Trophoblast cell (in vitro differentiated cells and primary cell): ENCODE measurements around the gene MYO5B.

Experiments
- DNase-seq, 2 donors: peaks; one replicate each; pipeline ENCODE4 v3.0.0-alpha.2; 2016
- H2AFZ ChIP-seq: 2 replicates; pipeline ENCODE4 v1.6.1; 2013; ENCODE audit warnings: low read length, moderate library complexity, mild to moderate bottlenecking; ENCODE audit not compliant: insufficient read depth, poor library complexity
- H2AK5ac ChIP-seq: 2 replicates; pipeline ENCODE4 v1.6.1; 2013; ENCODE audit warnings: mild to moderate bottlenecking, low read length
- H2BK120ac ChIP-seq: 2 replicates; pipeline ENCODE4 v1.6.1; 2013; ENCODE audit warnings: low read length, mild to moderate bottlenecking, moderate library complexity; ENCODE audit not compliant: insufficient read depth, poor library complexity
- H2BK12ac ChIP-seq: 2 replicates; pipeline ENCODE4 v1.6.1; 2013; ENCODE audit warnings: mild to moderate bottlenecking, low read length, moderate library complexity
- H2BK5ac ChIP-seq: 2 replicates; pipeline ENCODE4 v1.6.1; 2013; ENCODE audit warnings: low read length, low read depth, moderate library complexity, mild to moderate bottlenecking; ENCODE audit not compliant: poor library complexity
- H3K14ac ChIP-seq: 2 replicates; pipeline ENCODE4 v1.6.1; 2013; ENCODE audit warnings: mild to moderate bottlenecking, low read length
- H3K18ac ChIP-seq: 2 replicates; pipeline ENCODE4 v1.6.1; 2013; ENCODE audit warnings: mild to moderate bottlenecking, low read length
- H3K23ac ChIP-seq: 2 replicates; pipeline ENCODE4 v1.6.1; 2013; ENCODE audit warnings: low read length
- H3K27ac ChIP-seq: 2 replicates; pipeline ENCODE4 v1.5.1; 2013; ENCODE audit warnings: low read depth, mild to moderate bottlenecking, inconsistent platforms, low read length, moderate library complexity
- H3K27me3 ChIP-seq: 2 replicates; pipeline ENCODE4 v1.6.1; 2013; ENCODE audit warnings: inconsistent platforms, mild to moderate bottlenecking, low read length, moderate library complexity; ENCODE audit not compliant: insufficient read depth
- H3K36me3 ChIP-seq, 2 experiments: 1 replicate in 1 of 2; 2 replicates in 1 of 2; pipeline ENCODE4 v1.6.1; 2013; ENCODE audit warnings: low read length in 2 of 2, mild to moderate bottlenecking in 2 of 2, moderate library complexity in 1 of 2; ENCODE audit not compliant: insufficient read depth in 2 of 2, control insufficient read depth in 1 of 2
- H3K4ac ChIP-seq: 2 replicates; pipeline ENCODE4 v1.6.1; 2013; ENCODE audit warnings: low read depth, mild to moderate bottlenecking, low read length, moderate library complexity
- H3K4me1 ChIP-seq, 2 experiments: 1 replicate in 1 of 2; 2 replicates in 1 of 2; pipeline ENCODE4 v1.6.1; 2013; ENCODE audit warnings: low read length in 2 of 2, mild to moderate bottlenecking in 2 of 2, moderate library complexity in 1 of 2; ENCODE audit not compliant: insufficient read depth in 2 of 2, control insufficient read depth in 1 of 2
- H3K4me2 ChIP-seq: 2 replicates; pipeline ENCODE4 v1.6.1; 2013; ENCODE audit warnings: inconsistent platforms, mild to moderate bottlenecking, low read length, moderate library complexity
- H3K4me3 ChIP-seq: 2 replicates; pipeline ENCODE4 v1.5.1; 2013; ENCODE audit warnings: mild to moderate bottlenecking, low read depth, low read length, inconsistent platforms
- H3K79me1 ChIP-seq: one replicate; pipeline ENCODE4 v1.6.1; 2013; ENCODE audit warnings: low read length
- H3K79me2 ChIP-seq: 2 replicates; pipeline ENCODE4 v1.6.1; 2013; ENCODE audit warnings: low read length, mild to moderate bottlenecking; ENCODE audit not compliant: control insufficient read depth, insufficient read depth, poor library complexity
- H3K9ac ChIP-seq: 2 replicates; pipeline ENCODE4 v1.6.1; 2013; ENCODE audit warnings: mild to moderate bottlenecking, low read length
- H3K9me3 ChIP-seq: 2 replicates; pipeline ENCODE4 v1.6.1; 2013; ENCODE audit warnings: low read depth, mild to moderate bottlenecking, control low read depth, inconsistent platforms, low read length; ENCODE audit not compliant: insufficient read depth
- H4K12ac ChIP-seq: 2 replicates; pipeline ENCODE4 v1.6.1; 2013; ENCODE audit warnings: low read depth, mild to moderate bottlenecking, low read length, moderate library complexity
- H4K8ac ChIP-seq: 2 replicates; pipeline ENCODE4 v1.6.1; 2013; ENCODE audit warnings: low read depth, mild to moderate bottlenecking, low read length, moderate library complexity
- H4K91ac ChIP-seq: one replicate; pipeline ENCODE4 v1.6.1; 2013; ENCODE audit warnings: low read depth, mild to moderate bottlenecking, low read length, moderate library complexity
- WGBS: extraction: QIAGEN DNeasy Blood & Tissue Kit; methylation state at CpG from one replicate; pipeline ENCODE4 v1.1.7; 2013; ENCODE audit warnings: missing lambda C conversion rate; ENCODE audit not compliant: insufficient read length, insufficient coverage; ENCODE audit errors: extremely low coverage; 5-methylcytosine and 5-hydroxymethylcytosine counted together

Gene MYO5B

DNA sequence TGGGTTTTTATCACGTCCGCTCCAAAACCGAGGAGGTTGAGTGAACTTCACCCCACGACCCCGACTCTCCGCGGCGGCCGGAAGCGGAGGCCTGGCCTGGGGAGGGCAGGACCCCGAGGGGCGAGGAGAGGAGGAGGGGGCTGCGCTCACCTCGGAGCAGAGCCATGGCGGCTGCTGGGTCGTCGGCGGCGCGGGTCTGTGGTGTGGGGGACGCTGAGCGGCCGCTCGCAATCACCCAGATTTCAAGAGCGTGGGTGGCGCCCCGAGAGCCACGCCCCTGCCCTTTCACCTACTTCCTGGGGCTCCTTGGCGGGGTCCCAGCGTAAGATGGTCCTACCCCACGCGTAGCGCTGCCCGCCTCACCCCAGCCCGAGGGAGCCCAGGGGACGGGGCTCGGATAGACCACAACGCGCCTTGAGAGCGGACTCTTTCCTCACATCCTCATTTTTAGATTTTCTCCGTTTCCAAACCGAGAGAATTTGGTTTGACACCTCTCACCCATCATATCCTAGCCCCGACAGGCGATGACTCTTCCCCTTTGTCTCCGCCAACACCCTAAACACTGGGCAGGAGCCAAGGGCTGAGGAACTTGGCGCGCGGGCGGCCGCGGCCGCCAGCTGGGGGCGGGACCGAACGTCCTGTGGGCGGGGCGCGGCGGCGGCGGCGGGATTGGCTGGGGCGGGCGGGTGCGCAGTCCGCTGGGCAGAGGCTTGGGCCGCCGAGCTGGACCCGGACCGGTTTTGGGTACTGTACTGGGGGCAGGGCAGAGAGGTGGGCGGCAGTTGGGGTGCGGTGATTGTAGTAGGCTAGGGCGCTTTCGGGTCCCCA lies 381.4 kb downstream of the MYO5B start, which contains the start of gene ACAA2:
ACAA2 (minus strand) TSS at position 215 of the 828 bp plus-strand sequence; CDS start at position 166, 49 bp downstream.
- Histone ChIP-seq H3K79me2 (peaks cover 13% of the 10 kb centered on the region), H4K91ac (peak within 1 kb of the TSS; percentile 87), H3K23ac (no peak within 1 kb of the TSS), H3K27me3 (no peaks in the 10 kb centered on the region), H3K4me3 (peak within 1 kb of the TSS; percentile 78), H3K9me3 (peaks cover 1% of the 10 kb centered on the region), H3K4me1 (peaks cover 0 to 4% of the 10 kb centered on the region in 2 experiments), H2BK5ac (peak within 1 kb of the TSS; percentile 74), H3K4me2 (peak within 1 kb of the TSS; percentile 75), H3K36me3 (no peaks in the 10 kb centered on the region), H3K18ac (peak within 1 kb of the TSS; percentile 76), H2AFZ (peak within 1 kb of the TSS; percentile 97), H3K27ac (peak within 1 kb of the TSS; percentile 73), H2BK12ac (peak within 1 kb of the TSS; percentile 50), H3K9ac (peak within 1 kb of the TSS; percentile 84), H3K79me1 (peaks cover 14% of the 10 kb centered on the region), H2BK120ac (peak within 1 kb of the TSS; percentile 78), H2AK5ac (no peak within 1 kb of the TSS), H3K14ac (peak within 1 kb of the TSS; percentile 79), H4K8ac (peak within 1 kb of the TSS; percentile 89), H4K12ac (peak within 1 kb of the TSS; percentile 94), H3K4ac (peak within 1 kb of the TSS; percentile 78)
- WGBS = no CpG with 5 or more reads among the region's 74 CpGs
- peak; percentile 63 to 85 for DNase-seq

DNA sequence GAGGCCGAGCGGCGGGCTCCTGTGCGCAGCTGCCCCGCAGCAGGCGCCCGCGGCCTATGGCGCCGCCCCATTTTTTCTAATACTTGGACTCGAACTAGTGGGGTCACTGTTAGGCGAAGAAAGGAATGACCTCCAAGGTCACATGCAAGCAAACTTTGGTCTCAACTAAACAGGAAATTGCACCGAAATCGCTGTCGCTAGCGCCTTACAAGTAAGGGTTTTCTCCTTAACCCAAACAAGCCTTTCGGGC lies 382.0 kb downstream of the MYO5B start:
- Histone ChIP-seq H2BK120ac (peak overlapping the region; percentile 65), H2AK5ac (no peak overlapping the region), H3K27me3 (no peaks in the 10 kb centered on the region), H3K4me3 (peak overlapping the region; percentile 78), H4K91ac (peak overlapping the region; percentile 87), H4K12ac (peak overlapping the region; percentile 86), H3K4me1 (peaks cover 0 to 4% of the 10 kb centered on the region in 2 experiments), H3K23ac (no peak overlapping the region), H3K79me1 (peaks cover 14% of the 10 kb centered on the region), H3K14ac (peak overlapping the region; percentile 71), H2BK12ac (no peak overlapping the region), H3K9me3 (peaks cover 1% of the 10 kb centered on the region), H2BK5ac (peak overlapping the region; percentile 74), H3K4ac (peak overlapping the region; percentile 78), H4K8ac (peak overlapping the region; percentile 72), H2AFZ (peak overlapping the region; percentile 41), H3K79me2 (peaks cover 13% of the 10 kb centered on the region), H3K4me2 (peak overlapping the region; percentile 75), H3K36me3 (no peaks in the 10 kb centered on the region), H3K9ac (peak overlapping the region; percentile 84), H3K27ac (peak overlapping the region; percentile 73), H3K18ac (peak overlapping the region; percentile 76)
- no CpG with 5 or more reads among the region's 17 CpGs for WGBS
- DNase-seq = peak; percentile 7 to 39

- peak overlapping the region; percentile 50 for H3K9ac ChIP-seq
- peak overlapping the region; percentile 75 for H3K4me2 ChIP-seq
- no peak for DNase-seq
- no peak overlapping the region for H3K14ac ChIP-seq
- H3K18ac ChIP-seq = no peak overlapping the region
- H3K4me3 ChIP-seq = peak overlapping the region; percentile 78
- no peaks in the 10 kb centered on the region for H3K27me3 ChIP-seq
- H4K91ac ChIP-seq = peak overlapping the region; percentile 87
- 100% methylated on average over 3 of the region's 13 CpGs for WGBS
- no peaks in the 10 kb centered on the region for H3K36me3 ChIP-seq
- peak overlapping the region; percentile 86 for H4K12ac ChIP-seq
- no peak overlapping the region for H3K23ac ChIP-seq
- no peak overlapping the region for H2AK5ac ChIP-seq
- H3K79me2 ChIP-seq = peaks cover 13% of the 10 kb centered on the region
- no peak overlapping the region for H3K27ac ChIP-seq
- H3K79me1 ChIP-seq = peaks cover 14% of the 10 kb centered on the region
- H2BK120ac ChIP-seq = no peak overlapping the region
- peak overlapping the region; percentile 74 for H2BK5ac ChIP-seq
- H3K9me3 ChIP-seq = no peaks in the 10 kb centered on the region
- peaks cover 0 to 3% of the 10 kb centered on the region in 2 experiments for H3K4me1 ChIP-seq
- peak overlapping the region; percentile 42 for H3K4ac ChIP-seq
- no peak overlapping the region for H2BK12ac ChIP-seq
- no peak overlapping the region for H2AFZ ChIP-seq
- H4K8ac ChIP-seq = peak overlapping the region; percentile 72
Measured at GRCh38 chr18:49812286-49813068, 382.5 kb downstream of the MYO5B start.

DNA sequence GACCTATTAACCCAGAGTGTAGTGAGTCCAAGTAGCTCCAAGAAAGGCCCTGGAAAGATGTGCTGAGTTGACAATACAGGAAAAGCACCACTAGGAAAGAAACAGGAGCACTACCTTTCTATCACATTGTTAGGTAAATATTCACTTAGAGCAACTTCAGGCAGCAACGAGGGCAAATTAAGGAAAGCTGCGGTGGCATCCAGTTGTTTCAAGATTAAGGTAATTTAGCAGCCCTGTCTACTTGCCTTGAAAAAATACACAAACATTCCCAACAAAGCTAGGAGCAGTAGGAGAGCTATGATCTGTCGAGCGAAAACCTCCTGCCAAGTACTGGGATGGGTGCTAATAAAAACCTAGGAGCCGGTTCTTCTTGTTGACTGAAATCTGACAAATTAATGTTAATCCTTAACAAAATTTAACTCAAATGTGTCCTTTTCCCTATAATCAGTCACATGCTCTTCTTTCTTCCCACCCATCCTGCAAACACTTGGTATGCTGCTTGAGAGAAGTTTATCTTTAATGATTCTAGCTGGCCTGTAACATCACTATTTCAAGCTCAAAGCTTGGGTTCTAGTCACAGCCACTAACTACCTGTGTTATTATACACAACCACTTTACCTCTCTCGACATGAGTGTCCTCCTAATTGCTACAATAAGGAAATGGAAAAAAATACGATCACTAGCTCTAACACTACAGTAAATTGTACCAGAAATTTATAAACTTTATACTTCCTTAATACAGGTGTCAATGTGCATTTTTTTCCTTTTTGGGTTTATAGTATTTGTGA lies 383.6 kb downstream of the MYO5B start:
- H4K8ac ChIP-seq = no peak overlapping the region
- H3K4me1 ChIP-seq = peaks cover 0 to 3% of the 10 kb centered on the region in 2 experiments
- H3K27ac ChIP-seq = no peak overlapping the region
- no peak overlapping the region for H2AK5ac ChIP-seq
- no peak overlapping the region for H2AFZ ChIP-seq
- H4K12ac ChIP-seq = no peak overlapping the region
- H3K9ac ChIP-seq = no peak overlapping the region
- H3K79me1 ChIP-seq = peaks cover 14% of the 10 kb centered on the region
- peaks cover 13% of the 10 kb centered on the region for H3K79me2 ChIP-seq
- no peak overlapping the region for H2BK12ac ChIP-seq
- H3K36me3 ChIP-seq = no peaks in the 10 kb centered on the region
- H3K27me3 ChIP-seq = no peaks in the 10 kb centered on the region
- H3K4me2 ChIP-seq = no peak overlapping the region
- WGBS = no CpG with 5 or more reads among the region's 7 CpGs
- H2BK5ac ChIP-seq = no peak overlapping the region
- no peak overlapping the region for H3K18ac ChIP-seq
- no peak overlapping the region for H3K23ac ChIP-seq
- DNase-seq = no peak
- H2BK120ac ChIP-seq = no peak overlapping the region
- no peak overlapping the region for H4K91ac ChIP-seq
- H3K4me3 ChIP-seq = no peak overlapping the region
- H3K4ac ChIP-seq = no peak overlapping the region
- no peaks in the 10 kb centered on the region for H3K9me3 ChIP-seq
- no peak overlapping the region for H3K14ac ChIP-seq
